ENCODE measurements around the gene BLACAT1.
A peak's percentile ranks its signal among the peaks of the same experiment; 100 is the strongest.
"Not testable (repeated sequence)": the region's sequence is repeated elsewhere in the genome, so short reads cannot be mapped to it uniquely, and the experiment has no call there.

BLACAT1 gene

GRCh38 chr1:205492201-205492667, 36.4 kb upstream of the BLACAT1 start:
- TF ChIP-seq, protein P1, sequence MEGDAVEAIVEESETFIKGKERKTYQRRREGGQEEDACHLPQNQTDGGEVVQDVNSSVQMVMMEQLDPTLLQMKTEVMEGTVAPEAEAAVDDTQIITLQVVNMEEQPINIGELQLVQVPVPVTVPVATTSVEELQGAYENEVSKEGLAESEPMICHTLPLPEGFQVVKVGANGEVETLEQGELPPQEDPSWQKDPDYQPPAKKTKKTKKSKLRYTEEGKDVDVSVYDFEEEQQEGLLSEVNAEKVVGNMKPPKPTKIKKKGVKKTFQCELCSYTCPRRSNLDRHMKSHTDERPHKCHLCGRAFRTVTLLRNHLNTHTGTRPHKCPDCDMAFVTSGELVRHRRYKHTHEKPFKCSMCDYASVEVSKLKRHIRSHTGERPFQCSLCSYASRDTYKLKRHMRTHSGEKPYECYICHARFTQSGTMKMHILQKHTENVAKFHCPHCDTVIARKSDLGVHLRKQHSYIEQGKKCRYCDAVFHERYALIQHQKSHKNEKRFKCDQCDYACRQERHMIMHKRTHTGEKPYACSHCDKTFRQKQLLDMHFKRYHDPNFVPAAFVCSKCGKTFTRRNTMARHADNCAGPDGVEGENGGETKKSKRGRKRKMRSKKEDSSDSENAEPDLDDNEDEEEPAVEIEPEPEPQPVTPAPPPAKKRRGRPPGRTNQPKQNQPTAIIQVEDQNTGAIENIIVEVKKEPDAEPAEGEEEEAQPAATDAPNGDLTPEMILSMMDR (IDR thresholded peaks at IDR 0.05; ENCODE audit: extremely low read depth, missing control alignments) = no peak
- no peak for DNase-seq (ENCODE audit: low spot score)

DNA sequence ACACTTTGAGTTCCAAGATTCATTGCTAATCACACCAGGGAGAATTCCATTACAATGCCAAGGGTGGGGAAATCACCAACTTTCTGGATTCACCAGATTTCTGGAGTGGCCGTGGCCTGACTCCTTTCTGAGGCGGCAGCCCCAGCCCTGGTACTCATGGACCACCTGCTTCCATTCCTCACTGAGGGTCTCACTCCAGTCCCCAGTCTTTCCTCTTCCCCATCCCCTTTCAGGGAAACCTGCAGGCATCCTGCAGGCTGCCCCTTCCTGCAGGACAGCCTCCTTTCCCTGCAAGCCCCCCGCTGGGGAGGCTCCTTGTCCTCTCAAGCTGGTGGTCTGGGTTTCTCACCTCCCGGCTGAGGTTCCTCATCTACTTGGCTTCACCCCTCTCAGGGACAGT, 35.9 kb upstream of the BLACAT1 start:
- TF ChIP-seq, protein P1 (IDR thresholded peaks at IDR 0.05; ENCODE audit: extremely low read depth, missing control alignments) = no peak
- no peak for DNase-seq (ENCODE audit: low spot score)

GRCh38 chr1:205488074-205488723, 32.4 kb upstream of the BLACAT1 start:
- TF ChIP-seq, protein P1 (IDR thresholded peaks at IDR 0.05; ENCODE audit: extremely low read depth, missing control alignments) = peak; percentile 34
- DNase-seq (ENCODE audit: low spot score) = peak; percentile 81

DNA sequence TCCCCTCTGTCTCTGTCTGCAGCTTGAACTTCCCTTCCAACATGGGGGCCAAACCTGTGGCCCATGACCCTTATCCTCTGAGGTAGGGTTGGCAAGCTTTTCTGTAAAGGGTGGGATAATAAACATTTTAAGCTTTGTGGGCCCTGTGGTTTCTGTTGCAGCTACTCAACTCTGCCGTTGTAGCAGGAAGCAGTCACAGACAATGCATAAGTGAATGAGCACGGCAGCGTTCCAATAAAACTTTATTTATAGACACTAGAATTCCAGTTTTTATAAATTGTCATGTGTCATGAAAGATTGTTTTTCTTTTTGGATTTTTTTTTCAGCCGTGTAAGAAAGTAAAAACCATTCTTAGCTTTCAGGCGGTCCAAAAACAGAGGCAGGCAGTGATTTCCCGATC, 30.4 kb upstream of the BLACAT1 start:
- TF ChIP-seq, protein P1 (IDR thresholded peaks at IDR 0.05; ENCODE audit: extremely low read depth, missing control alignments) = no peak
- no peak for DNase-seq (ENCODE audit: low spot score)

GRCh38 chr1:205484985-205485967, 29.4 kb upstream of the BLACAT1 start:
- TF ChIP-seq, protein P1 (IDR thresholded peaks at IDR 0.05; ENCODE audit: extremely low read depth, missing control alignments) = peak; percentile 90
- peak; percentile 84 for DNase-seq (ENCODE audit: low spot score)

GRCh38 chr1:205483372-205483771, 27.5 kb upstream of the BLACAT1 start:
- TF ChIP-seq, protein P1 (IDR thresholded peaks at IDR 0.05; ENCODE audit: extremely low read depth, missing control alignments) = no peak
- DNase-seq (ENCODE audit: low spot score) = no peak

- not testable (repeated sequence) for DNase-seq (ENCODE audit: low spot score)
These were observed 26.7 kb upstream of the BLACAT1 start for GRCh38 chr1:205482587-205482986.

Data from GM20000 (cell line).